SIG-M5 treated with dmso at 0.1 percent for 504 hours (cell line): ENCODE measurements around the gene CELF1.

ENCODE experiments used
- DNase-seq: peaks from one replicate; lab custom pipeline; 2025; ENCODE audit not compliant: unreplicated experiment; lab: John Stamatoyannopoulos, UW

Gene CELF1

DNA sequence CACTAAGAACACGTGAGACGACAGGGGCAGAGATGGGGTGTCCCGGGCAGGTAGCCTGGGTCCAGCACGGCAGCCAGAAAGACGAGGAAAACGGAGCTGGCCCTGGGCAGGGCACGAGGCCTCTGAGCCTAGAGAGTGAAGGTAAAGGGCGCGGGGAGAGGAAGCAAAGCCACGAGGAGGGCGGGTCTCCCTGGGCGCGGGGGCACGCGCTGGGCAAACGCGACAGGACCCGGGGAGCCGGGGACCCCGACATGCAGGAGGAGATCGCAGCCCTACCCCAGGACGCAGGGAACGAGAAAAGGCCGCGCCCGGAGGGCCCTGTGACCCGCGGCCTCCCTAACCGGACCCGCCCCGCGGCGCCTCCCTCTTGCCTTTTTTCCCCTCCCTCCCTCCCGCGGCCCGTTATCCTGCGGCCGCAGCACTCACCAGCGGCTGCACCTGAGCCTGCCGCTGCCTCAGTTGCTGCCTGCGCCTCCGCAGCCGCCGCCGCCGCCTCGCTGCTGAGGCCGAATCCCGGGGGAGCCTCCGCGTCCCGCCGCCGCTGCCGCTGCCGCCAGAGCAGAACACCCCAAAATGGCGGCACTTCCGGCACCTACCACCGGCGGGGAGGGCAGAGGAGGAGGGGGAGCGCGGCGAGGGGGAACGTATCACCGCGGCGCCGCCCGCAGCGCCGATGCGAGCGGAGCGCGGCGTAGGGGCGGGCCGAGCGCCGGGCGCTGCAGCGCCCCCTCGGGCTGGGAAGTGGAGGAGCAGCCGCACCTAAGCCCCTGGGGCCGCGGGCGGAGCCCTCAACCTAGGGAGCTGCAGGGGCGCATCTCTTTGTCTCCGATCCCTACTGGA lies at the start of gene CELF1:
Gene CELF1, minus strand, starts transcription at position 567 of the 840 bp plus-strand sequence. CDS start 53,609 bp downstream, outside the sequence.
- DNase-seq: peak; percentile 91

GRCh38 chr11:47599902-47600301 lies 47.0 kb upstream of the CELF1 start:
- DNase-seq: no peak

GRCh38 chr11:47595967-47596366 lies 43.0 kb upstream of the CELF1 start:
- no peak for DNase-seq

DNA sequence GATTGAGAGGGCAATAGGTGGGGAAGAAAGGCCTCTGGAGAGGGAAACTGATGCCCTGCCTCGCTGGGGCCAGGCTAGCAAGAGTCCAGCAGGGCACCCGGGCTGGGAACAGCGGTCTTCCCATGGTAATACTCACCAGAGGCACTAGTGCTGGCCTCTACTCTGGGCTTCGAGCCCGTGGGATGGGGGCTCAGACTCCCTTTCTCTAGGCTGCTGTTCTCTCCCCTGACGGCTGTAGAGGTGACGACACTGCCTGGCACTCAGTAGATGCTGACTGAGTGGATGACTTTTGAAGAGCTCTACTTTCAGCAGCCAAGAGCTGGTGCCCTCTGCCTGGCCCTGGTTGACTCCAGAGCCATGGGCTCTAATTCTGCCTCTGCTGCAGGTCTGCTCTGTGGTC lies 42.1 kb upstream of the CELF1 start:
- no peak for DNase-seq

DNA sequence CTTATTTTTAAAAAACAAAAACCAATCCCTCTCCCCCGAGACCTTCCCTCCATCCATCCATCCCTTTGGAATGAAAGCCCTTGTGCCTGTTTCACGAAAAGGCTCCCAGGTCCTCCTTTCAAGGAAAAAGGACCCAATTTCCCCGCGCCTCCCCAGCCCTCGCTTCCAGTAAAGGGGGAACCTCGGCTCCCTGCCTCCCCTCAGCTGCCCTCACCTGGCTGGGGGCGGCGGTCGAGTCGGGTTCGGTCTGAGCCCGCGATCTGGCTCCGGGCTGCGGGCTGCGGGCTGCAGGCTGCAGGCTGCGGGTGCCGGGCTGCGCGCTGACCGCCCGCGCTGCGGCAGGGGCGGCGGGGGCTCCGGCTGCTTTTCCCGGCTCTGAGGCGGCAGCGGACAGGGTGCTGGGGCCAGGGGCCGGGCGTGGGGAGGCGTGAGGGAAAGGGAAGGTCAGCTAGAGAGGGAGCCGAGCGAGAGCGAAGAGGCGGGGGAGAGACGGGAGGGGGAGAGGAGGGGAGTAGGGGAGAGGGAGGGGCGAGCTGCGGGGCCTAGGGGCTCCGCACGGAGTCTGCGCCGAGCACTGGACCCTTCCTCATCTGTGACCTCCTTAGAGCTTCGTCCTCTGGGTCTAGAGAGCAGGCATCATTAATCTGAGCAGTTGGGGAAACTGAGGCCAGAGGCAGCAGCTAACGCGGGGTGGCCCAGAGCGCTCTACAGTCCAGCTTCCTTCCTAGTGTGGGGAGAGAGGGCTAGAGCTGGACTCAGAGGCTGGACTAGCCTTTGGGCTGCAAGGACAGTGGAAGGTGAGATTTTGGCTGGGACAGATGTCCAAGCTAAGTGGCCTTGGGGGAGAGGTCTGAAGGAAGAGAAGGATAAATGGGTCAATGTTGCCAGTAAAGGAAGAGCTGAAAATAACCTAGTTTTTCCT lies 41.3 kb upstream of the CELF1 start, which contains the start of gene C1QTNF4:
Gene C1QTNF4, minus strand, starts transcription at position 478 of the 922 bp plus-strand sequence. CDS start 3,601 bp downstream, outside the sequence.
- no peak for DNase-seq

- DNase-seq: no peak
These were observed 40.6 kb upstream of the CELF1 start for GRCh38 chr11:47593492-47593933.

GRCh38 chr11:47592970-47593369 lies 40.0 kb upstream of the CELF1 start:
- DNase-seq: no peak

DNA sequence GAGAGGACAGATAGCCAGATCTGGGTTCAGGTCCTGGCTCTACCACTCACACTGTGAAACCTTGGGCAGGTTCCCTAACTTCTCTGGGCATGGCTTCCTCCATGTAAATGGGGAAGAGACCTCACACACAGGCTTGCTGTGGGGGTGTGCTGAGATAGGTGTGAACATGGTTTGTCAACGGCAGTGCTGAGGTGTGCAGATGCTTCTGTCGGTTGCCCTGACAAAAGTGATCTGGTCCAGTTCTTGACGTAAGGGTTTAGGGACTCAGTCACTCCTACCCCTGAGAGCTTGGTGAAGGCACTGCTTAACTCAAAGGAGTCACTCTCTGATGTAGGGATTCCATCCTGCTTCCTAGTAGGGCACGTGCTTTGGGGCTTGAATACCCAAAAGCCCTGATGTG lies 39.3 kb upstream of the CELF1 start:
- no peak for DNase-seq

DNA sequence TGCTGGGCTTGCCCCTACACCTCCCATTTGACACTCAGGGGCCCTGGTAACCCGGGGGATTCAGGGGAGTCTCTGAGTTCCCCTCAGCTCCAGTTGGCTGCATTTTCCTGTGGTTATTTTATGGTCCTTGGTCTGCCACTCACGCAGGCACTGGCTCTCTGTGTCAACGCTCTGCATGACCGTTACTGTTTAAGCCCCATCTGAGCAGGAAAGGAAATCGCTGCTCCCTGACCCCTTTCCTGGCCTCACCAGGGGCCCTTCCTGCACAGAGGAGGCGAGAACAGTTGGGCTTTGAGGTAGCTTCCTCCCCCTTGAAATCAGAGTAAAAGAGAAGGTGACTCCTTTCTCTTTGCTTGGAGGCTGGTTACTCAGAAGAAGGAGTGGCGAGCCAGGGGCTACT lies 38.8 kb upstream of the CELF1 start:
- DNase-seq: no peak

GRCh38 chr11:47589977-47590861 lies 37.3 kb upstream of the CELF1 start:
- no peak for DNase-seq

- no peak for DNase-seq
These were observed 36.6 kb upstream of the CELF1 start for GRCh38 chr11:47589584-47589976.

GRCh38 chr11:47589118-47589517 lies 36.2 kb upstream of the CELF1 start:
- no peak for DNase-seq

- DNase-seq: no peak
These were observed 34.9 kb upstream of the CELF1 start for GRCh38 chr11:47587723-47588326.

DNA sequence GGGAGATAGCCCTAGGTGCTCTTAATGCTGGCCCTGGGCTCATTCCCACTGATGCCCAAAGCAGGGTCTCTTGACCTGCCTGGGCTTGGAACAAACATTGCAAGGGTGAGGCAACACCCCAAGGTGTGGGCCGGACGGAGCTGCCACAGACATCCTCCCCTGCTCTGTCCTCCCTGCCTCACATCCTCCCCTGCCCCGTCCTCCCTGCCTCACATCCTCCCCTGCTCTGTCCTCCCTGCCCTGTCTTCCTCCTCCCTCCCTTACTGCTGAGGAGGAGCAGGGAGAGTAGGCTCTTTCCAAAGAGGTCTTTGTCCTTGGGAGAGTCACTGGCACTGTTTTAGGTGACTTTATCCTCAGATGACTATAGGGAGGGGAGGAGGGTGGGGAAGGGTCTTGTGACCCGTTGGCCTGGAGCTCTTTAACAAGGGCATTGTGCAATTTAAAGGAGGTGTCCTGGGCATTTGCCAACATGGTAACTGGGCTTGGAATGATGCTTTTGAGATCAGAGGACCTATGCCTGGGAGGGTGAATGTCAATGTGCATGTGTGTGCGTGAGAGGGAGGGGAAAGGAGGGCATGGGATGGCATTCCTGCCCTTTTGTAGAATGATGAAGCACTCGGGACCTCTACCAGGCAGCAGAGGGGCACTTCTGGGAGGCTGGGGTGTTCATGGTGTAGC lies 34.2 kb upstream of the CELF1 start:
- no peak for DNase-seq

DNA sequence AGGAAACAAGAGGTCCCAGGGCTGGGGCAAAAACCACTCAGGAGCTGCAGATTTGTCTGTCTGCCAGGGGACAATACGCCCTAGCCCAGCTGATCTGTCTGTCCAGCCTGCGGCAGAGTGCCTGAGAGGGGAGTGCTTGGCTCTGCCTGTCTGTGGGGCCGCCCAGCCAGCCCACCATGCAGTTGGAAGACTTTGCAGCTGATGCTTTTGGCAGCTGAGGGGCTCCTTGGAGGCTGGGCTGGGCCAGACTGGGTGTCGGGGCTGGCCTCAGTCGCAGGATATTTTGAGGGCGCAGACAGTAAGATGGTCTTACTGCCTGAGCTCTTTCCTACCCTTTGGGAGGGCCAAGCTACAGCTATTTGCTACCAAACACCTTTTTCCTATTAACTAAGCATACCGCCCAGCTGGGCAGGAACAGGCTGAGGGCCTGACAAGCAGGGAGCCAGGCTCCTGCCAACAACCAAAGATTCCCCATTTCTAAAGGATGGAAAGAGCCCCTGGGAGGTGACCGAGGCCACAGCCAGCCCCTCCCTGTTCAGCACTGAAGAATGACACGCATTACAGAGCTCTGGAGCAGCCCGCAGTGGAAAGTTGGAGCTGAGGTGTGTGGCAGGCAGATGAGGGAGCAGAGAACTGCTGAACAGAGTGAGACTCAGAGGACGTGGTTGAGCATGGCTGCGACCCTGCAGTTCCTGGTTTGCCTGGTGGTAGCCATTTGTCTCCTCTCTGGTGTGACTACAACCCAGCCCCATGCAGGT lies 33.3 kb upstream of the CELF1 start, which contains the start of gene FAM180B:
Gene FAM180B, plus strand, starts transcription at position 581 of the 758 bp plus-strand sequence. Its CDS starts 91 bp downstream, at position 672.
- no peak for DNase-seq

- no peak for DNase-seq
These were observed 30.9 kb upstream of the CELF1 start for GRCh38 chr11:47583844-47584243.

- peak; percentile 88 for DNase-seq
These were observed 25.9 kb upstream of the CELF1 start, which contains the start of the genes KBTBD4 and NDUFS3 for GRCh38 chr11:47578524-47579494. Gene KBTBD4 (minus strand): TSS chr11:47578970. CDS start chr11:47578951, 19 bp downstream. Gene NDUFS3 (plus strand): TSS chr11:47579074. CDS start chr11:47579092, 18 bp downstream.
